Activated effector memory CD4-positive, alpha-beta T cell treated with anti-CD3 and anti-CD28 coated beads, Interleukin-2, amount 50 U/mL, for 16 hours (primary cell): ENCODE measurements around the gene RABEP2.
A peak's percentile ranks its signal among the peaks of the same experiment; 100 is the strongest.
"Not testable (repeated sequence)": the region's sequence is repeated elsewhere in the genome, so short reads cannot be mapped to it uniquely, and the experiment has no call there.

Experiments used
- DNase-seq: peaks from one replicate; pipeline ENCODE4 v3.0.0-alpha.2; 2020

Gene RABEP2

DNA sequence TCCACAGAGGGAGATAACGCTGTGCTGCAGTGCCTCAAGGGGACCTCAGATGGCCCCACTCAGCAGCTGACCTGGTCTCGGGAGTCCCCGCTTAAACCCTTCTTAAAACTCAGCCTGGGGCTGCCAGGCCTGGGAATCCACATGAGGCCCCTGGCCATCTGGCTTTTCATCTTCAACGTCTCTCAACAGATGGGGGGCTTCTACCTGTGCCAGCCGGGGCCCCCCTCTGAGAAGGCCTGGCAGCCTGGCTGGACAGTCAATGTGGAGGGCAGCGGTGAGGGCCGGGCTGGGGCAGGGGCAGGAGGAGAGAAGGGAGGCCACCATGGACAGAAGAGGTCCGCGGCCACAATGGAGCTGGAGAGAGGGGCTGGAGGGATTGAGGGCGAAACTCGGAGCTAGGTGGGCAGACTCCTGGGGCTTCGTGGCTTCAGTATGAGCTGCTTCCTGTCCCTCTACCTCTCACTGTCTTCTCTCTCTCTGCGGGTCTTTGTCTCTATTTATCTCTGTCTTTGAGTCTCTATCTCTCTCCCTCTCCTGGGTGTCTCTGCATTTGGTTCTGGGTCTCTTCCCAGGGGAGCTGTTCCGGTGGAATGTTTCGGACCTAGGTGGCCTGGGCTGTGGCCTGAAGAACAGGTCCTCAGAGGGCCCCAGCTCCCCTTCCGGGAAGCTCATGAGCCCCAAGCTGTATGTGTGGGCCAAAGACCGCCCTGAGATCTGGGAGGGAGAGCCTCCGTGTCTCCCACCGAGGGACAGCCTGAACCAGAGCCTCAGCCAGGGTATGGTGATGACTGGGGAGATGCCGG is 7.5 kb upstream of the RABEP2 start:
- no peak for DNase-seq

DNA sequence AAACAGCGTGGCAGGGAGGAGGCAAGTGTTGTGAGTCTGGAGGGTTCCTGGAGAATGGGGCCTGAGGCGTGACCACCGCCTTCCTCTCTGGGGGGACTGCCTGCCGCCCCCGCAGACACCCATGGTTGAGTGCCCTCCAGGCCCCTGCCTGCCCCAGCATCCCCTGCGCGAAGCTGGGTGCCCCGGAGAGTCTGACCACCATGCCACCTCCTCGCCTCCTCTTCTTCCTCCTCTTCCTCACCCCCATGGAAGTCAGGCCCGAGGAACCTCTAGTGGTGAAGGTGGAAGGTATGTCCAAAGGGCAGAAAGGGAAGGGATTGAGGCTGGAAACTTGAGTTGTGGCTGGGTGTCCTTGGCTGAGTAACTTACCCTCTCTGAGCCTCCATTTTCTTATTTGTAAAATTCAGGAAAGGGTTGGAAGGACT is 6.8 kb upstream of the RABEP2 start, which contains the start of gene CD19:
CD19 (plus strand) TSS at position 171 of the 425 bp plus-strand sequence; CDS start at position 201, 30 bp downstream.
- DNase-seq = no peak

DNA sequence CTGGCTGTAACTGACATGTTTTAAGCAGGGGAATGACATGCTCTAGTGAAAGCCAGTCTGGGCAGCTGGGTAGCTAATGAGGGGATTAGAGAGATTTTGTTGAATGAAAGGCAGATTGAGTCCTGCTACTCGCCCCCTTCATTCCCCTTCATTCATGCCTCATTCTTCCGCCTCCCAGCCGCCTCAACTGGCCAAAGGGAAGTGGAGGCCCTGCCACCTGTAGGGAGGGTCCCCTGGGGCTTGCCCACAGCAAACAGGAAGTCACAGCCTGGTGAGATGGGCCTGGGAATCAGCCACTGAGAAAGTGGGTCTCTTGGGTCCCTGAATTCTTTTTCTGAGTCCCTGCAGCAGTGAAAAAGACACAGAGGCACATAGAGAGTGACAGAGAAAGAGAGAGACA is 5.6 kb upstream of the RABEP2 start:
- DNase-seq = no peak

DNA sequence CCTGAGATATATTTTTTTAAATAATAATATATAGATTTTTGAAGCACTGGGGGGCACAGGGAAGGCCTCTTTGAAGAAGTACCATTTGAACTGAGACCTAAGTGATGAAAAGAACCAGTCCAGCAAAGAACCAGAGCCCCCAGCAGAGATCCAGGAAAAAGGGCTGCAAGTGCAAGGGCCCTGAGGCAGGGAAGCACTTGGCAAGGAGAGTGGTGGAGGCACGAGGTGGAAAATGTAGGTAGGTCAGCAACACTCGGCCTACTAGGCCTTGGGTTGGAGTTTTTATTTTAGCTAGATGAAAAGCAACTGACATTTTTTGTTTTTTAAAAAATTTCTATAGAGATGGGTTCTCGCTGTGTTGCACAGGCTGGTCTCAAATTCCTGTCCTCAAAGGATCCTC is 5.2 kb upstream of the RABEP2 start:
- no peak for DNase-seq

DNA sequence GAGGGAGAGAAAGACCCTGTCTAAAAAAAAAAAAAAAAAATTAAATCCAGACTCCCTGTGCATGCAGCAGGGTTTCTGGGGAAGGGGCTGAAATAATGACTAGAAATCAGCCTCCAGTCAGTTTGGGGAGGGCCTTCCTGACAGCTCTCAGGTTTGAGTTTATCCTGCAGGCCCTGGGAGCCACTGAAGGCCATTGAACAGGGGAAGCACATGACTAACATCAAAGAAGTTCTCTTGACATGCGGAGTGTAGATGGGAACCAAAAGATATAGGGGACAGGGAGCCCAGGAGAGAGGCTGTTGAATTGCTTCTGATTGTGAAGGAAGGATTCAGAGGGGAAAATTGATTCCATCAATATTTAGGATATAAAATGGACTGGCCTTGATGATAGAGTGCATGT is 2.8 kb upstream of the RABEP2 start:
- DNase-seq = no peak

DNA sequence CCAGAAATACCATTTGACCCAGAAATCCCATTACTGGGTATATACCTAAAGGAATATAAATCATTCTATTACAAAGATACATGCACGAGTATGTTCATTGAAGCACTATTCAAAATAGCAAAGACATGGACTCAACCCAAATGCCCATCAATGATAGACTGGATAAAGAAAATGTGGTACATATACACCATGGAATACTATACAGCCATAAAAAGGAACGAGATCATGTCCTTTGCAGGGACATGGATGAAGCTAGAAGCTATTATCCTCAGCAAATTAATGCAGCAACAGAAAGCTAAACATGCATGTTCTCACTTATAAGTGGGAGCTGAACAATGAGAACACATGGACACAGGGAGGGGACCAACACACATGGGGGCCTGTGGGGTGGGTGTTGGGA is 1.2 kb upstream of the RABEP2 start:
- DNase-seq = not testable (repeated sequence)

DNA sequence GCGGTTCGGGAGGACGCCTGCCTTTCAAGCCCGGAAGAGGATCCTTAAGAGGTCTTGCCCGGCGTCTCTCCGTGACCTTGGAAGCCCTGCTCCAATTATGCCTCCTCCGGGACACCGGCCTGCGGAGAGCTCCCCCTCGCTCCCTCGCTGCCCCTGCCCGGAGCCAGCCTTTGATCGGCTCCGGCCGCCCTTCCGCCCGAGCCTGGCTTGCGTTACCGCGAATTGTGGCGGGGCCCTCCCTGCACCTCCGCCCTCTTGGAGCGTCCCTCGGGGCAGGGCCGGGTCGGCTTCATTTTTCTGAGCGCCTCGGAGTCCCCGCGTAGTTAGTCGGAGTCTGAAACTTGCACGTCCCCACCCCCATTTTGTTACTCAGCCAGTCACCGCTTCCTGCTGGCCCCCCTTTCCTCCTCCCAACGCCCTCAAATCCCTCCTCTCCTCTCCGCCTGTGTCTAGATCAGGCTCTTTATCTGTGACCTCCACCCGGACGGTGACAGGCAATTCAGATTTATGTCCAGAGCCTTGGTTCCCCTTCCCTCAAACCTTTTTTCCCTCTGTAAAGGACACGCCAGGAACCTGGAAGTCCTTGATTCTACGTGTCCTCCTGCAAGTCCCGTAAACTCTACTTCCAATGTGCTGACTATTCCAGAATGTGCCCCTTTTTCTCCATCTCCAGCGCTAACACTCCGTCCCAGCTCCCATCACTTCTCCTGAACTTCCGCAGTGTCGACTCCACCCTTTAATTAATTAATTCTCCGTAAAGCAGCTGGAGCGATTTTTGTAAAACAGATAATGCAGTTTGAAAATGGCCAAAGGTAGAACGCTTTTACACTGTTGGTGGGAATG is 569 bp upstream of the RABEP2 start:
- DNase-seq = peak; percentile 91

DNA sequence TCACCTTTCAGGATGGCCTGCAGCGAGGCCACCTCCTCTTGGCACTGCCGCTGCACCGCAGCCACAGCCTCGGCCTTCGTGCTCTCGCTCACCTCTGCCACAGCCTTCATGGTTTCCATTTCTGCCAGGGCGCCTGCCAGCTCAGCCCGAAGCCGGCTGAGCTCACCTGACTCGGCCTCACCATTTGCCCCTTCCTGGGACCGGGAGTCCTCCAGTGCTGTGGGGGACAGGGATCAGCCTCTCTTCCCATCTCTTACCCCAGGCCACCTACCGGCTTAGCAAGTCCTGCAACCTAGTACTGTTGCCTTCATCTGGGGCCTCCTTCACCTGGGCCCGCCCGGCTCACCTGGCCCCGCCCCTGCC is 658 bp downstream of the RABEP2 start:
- DNase-seq = no peak

DNA sequence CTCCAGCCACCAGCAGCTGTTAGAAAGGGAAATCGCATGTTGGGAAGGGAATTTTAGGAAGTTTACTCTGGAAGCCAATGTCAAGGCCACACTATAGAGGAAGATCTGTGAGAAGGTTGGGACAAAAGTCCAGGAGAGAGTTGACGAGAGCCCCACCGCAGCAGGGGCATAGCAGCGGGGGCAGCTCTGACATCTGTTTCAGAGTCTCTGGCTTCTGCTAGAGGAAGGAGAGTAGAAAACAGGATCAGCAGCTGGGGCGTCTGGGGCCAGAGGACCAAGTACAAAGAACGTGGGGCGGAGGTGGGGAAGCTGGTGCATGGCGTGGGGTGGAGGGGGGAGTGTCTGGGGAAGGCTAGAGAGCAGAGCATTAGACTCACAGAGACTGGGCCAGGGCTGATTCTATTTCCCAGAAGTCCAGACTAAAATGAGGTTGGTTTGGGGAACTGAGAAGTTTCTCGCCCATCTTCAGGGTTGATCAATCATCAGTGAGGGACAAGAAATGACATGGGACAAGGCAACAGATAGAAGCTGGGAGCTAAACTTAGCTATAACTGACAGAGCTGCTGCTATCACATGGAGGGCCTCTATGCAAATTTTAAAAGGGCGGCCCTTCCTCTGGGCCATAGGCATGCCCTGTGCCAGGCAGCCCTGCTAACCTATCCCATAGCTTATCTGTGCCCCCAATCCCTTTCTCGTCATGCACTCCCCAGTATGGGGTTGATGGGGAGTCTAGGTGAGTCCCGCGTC is 1.2 kb downstream of the RABEP2 start:
- no peak for DNase-seq

DNA sequence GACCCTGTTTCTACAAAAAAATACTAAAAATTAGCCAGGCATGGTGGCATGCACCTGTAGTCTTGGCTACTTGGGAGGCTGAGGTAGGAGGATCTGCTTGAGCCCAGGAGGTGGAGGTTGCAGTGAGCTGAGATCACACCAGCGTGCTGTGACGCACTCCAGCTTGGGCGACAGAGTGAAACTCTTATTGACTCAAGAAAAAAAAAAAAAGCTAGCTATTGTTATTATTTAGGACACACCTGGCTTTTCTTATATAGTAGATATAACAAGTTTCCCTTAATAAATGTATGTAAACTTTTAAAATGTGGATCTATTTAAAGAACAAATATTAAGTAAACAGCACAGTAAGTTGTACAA is 1.8 kb downstream of the RABEP2 start:
- no peak for DNase-seq

DNA sequence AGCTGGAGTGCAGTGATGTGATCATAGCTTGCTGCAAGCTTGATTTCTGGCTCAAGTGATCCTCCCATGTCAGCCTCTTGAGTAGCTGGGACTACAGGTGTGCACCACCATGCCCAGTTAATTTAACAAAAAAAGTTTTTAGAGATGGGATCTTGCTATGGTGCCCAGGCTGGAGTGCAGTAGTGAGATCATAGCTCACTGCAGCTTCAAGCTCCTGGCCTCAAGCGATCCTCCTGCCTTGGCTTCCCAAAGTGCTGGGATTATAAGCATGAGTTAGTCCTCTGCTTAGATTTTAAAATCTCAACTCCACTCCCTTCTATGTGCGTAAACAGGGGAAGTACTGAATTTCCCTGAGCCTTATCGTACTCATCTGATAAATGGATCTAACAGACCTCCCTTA is 6.3 kb downstream of the RABEP2 start:
- DNase-seq = no peak

DNA sequence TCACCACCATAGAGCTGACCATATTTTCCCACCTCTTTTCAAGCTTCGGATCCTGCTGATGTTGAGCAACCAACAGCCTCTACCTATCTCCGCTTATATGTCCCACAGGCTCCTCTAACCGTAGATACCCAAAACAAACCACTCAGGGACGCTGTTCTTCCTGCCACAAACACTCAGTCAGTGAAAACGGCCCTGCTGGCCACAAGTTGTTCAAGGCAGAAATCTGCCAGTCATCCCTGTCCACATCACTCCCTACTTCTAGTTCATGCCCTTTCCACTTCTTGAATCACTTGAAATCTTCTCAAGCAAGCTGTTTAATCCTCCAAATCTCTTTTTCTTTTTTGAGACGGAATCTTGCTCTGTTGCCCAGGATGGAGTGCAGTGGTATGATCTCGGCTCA is 7.9 kb downstream of the RABEP2 start:
- DNase-seq = no peak

DNA sequence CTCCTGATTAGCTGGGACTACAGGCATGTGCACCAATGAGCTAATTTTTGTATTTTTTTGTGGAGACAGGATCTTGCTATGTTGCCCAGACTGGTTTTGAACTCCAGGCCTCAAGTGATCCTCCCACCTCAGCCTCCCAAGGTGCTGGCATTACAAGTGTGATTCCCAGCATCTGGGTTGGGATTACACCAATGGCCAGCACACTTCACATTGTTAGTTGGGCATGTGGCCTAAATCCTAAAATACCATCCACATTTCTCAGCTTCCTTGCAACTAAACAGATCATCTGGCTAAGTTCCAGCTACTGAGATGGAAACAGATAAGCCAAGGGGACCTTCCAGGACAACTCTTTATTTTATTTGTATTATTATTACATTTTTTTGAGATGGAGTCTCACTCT is 9.9 kb downstream of the RABEP2 start:
- DNase-seq = no peak

DNA sequence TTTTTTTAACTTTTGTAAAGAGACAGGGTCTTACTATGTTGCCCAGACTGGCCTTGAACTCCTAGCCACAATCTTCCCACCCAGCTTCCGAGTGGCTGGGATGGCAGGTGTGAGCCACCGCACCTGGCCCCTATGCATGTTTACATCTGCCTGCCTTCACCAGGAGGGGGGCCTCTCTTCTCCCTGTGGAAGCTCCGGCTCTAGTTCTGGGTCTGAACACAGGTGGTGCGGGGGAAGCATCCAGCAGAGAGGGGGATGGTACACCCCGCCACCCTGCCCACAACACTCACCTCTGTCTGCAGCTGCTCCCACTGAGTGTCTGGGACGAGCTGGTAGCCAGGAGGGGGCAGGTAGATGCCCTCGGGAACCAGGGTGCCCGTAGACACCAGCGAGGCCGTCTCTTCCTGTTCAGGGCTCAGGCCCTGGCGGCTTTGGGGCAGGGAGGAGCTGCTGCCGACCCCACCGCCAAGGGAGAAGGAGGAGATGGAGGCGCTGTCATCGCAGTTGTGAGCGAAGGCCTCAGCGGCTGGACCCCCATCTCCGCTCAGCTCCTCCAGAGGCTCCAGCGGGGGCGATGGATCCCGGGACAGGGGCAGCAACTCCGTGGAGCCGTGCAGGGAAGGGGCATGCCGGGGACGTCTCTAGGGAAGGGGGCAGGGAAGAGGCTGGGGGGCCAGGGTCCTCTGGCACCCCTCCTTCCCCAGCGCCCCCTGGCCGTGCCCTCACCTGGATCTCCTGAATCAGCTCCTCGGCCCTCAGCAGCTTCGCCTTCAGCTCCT is 10.9 kb downstream of the RABEP2 start:
- DNase-seq = no peak

DNA sequence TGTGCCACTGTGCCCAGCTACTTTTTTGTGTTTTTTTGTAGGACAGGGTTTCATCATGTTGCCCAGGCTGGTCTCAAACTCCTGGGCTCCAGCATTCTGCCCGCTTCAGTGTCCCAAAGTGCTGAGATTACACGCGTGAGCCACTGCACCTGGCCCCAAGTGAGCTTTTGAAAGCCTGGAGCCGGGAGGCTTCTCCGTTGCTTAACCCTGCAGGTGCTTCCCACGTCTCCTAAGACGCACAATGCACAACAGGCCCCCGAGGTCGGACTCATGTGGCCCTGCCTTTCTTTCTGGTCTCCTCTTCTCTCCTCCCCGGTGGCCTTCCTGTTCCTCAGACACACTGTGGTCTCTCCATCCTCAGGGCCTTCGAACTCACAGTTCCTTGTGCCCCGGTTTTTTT is 12.5 kb downstream of the RABEP2 start:
- no peak for DNase-seq

DNA sequence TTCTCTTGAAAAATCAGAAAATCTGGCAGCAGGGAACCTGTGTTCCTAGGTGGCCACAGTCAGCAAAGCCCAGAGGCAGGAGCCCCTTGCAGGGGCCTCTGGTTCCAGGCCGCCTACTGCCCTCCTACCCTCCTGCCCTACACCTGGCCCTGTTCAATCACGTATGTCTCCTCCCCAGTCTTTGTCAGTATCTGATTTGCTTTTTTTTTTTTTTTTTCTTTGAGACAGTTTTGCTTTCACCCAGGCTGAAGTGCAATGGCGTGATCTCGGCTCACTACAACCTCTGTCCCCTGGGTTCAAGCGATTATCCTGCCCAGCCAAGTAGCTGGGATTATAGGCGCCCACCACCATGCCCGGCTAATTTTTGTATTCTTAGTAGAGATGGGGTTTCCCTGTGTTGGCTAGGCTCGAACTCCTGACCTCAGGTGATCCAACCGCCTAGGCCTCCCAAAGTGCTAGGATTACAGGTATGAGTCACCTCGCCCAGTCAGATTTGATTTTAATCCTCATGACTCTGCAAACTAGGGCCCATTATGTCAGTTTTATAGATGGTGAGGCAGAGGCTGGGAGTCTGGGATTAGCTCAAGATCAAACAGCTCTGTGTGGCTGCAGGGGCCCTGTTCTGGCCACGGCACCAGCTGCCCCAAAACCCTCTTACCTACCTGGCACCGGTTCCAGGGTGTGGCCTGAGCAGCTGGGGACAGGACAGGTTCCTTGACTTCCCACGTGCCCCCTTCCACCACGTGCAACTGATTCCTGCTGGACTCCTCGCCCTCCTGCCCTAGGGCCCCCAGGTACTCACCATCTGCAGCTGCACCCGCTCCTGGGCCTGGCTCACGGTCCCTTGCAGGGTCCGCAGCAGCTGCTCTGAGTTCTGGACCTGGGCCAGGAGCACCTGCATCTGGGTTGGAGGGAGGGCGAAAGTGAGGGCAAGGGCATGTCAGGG is 14.7 kb downstream of the RABEP2 start:
- no peak for DNase-seq

DNA sequence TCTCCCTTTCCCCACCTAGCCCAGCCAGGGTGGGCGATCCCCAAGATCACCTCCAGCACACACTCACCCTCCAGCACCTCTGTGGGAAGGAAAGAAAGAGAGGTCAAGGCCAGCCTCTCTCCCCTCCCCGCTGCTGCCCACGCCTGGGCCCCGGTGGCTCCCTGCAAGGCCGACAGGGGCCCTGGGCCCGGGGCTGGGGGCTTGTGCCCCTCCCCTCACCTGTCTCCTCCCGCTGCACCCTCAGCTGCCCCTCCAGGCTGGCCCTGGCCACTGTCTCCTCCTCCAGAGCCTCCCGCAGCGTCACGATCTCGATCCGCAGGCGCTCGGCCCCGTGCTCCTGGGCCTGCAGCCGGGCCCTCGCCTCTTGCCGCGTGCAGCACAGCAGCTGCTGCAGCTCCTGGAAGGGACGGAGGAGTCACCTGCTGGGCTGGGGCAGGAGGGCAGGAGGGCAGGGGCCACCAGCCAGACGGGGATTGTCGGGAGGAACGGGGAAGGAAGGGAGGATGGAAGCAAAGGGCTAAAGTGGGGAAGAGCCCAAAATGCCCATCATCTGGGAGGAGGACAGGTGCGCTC is 19.2 kb downstream of the RABEP2 start:
- no peak for DNase-seq

DNA sequence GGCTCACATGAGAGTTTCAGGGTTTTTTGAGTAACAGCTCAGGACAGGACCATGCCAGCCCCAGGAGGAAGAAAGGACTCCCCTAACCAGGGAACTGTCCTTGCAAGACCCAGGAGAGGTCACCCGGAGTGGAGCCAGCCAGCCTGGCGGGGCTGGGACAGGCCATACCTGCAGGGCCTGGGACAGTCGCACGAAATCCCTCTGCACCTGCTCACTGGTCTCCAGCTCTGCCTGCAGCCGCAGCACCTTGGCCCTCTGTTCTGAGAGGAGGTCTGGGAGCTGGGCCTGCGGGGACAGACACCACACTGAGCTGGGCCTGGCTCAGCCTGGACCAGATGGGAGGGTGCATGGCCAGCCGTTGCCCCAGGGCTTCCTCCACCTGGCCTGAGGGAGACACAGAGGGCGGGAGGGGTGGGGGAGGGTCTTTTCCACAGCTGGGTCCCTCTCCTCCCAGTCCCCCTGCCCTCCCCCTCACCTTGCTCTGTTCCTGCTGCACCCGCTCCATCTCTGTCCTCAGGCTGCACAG is 19.7 kb downstream of the RABEP2 start:
- DNase-seq = no peak

DNA sequence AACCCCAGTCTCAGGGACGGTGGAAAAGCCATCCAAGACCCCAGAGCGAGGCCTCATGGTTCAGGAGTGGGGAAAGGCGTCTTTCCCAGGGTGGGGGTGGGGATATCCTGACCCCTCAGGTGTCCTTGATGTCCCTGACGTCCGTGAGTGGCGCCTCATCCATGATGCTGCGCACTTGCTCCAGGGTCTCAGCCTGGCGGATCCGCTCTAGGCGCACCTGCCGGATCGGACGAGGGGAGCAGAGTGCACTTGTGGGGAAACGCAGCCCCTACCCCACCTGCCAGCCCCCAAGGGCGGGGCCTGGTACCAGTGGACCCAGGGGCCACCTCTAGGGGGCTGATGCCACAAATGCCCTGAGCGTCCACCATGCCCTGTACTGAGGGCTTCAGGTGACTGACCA is 20.2 kb downstream of the RABEP2 start:
- DNase-seq = no peak

DNA sequence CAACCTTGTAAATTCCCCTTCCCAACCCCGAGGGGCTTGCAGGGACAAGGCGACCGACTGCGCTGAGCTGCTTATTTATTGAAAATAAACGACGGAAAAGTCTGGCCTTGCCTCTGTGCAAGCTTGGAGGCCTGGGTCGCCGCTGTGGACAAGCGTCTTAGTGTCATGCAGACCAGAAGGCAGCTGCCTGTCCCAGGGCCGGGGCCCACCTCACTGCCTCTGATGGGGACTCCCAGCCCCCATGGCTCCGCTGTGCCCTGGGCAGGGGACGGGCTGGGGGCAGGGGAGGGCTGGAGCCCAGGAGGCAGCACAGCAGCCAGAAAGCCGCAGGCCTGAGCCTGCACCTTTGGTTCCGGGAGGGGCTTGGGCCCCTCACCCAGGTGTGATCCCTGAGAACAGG is 20.7 kb downstream of the RABEP2 start:
- DNase-seq = no peak
